ENCODE measurements around the gene TMEM91.

GRCh38 chr19:41332000-41332399 is 44.3 kb upstream of the TMEM91 start:
- TF ChIP-seq POLR2A (IDR thresholded peaks at IDR 0.05): no peak
- TF ChIP-seq, protein P1, sequence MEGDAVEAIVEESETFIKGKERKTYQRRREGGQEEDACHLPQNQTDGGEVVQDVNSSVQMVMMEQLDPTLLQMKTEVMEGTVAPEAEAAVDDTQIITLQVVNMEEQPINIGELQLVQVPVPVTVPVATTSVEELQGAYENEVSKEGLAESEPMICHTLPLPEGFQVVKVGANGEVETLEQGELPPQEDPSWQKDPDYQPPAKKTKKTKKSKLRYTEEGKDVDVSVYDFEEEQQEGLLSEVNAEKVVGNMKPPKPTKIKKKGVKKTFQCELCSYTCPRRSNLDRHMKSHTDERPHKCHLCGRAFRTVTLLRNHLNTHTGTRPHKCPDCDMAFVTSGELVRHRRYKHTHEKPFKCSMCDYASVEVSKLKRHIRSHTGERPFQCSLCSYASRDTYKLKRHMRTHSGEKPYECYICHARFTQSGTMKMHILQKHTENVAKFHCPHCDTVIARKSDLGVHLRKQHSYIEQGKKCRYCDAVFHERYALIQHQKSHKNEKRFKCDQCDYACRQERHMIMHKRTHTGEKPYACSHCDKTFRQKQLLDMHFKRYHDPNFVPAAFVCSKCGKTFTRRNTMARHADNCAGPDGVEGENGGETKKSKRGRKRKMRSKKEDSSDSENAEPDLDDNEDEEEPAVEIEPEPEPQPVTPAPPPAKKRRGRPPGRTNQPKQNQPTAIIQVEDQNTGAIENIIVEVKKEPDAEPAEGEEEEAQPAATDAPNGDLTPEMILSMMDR (IDR thresholded peaks at IDR 0.05): no peak

Data from ovary (tissue), 3 donors.